OCI-LY3 (cell line): ENCODE data around the gene PIGT.

Experiments used
- H2AFZ ChIP-seq: fragments of 200-600, 300-600 bp; shearing (Covaris generic); 2 replicates; pipeline ENCODE4 v1.6.0; 2014; ENCODE audit warnings: antibody characterized with exemption, low read depth, low read length
- H3K27ac ChIP-seq: fragments of 200-600, 300-600 bp; sonication (generic); 2 replicates; pipeline ENCODE4 v1.5.1; 2014; ENCODE audit warnings: mild to moderate bottlenecking, low read length, moderate library complexity, mixed read lengths
- H3K27me3 ChIP-seq: fragments of 200-600, 300-600 bp; sonication (generic); 2 replicates; pipeline ENCODE4 v1.6.1; 2014; ENCODE audit warnings: low read depth, low read length, mixed read lengths
- H3K36me3 ChIP-seq: fragments of 200-600, 300-600 bp; sonication (generic); replicated peaks from 2 replicates; pipeline ENCODE3; 2014; ENCODE audit warnings: low read depth, low read length, mixed read lengths
- H3K4me1 ChIP-seq: fragments of 300-600, 200-600 bp; sonication (generic); 2 replicates; pipeline ENCODE4 v1.6.1; 2014; ENCODE audit warnings: low read length, mixed read lengths
- H3K4me2 ChIP-seq: fragments of 200-600, 300-600 bp; sonication (generic); 2 replicates; pipeline ENCODE4 v1.6.1; 2014; ENCODE audit warnings: low read length, mixed read lengths
- H3K4me3 ChIP-seq: fragments of 300-600, 200-600 bp; sonication (generic); 2 replicates; pipeline ENCODE4 v1.5.1; 2014; ENCODE audit warnings: antibody characterized with exemption, mild to moderate bottlenecking, low read length, moderate library complexity
- H3K79me2 ChIP-seq: fragments of 300-600, 200-600 bp; shearing (Covaris generic); 2 replicates; pipeline ENCODE4 v1.6.1; 2014; ENCODE audit warnings: mild to moderate bottlenecking, low read length, mixed read lengths
- H3K9ac ChIP-seq: fragments of 300-600, 200-600 bp; shearing (Covaris generic); 2 replicates; pipeline ENCODE4 v1.6.0; 2014; ENCODE audit warnings: mild to moderate bottlenecking, low read length, moderate library complexity
- H3K9me3 ChIP-seq: fragments of 200-600, 300-600 bp; shearing (Covaris generic); 2 replicates; pipeline ENCODE4 v1.6.1; 2014; ENCODE audit warnings: low read length, mixed read lengths; ENCODE audit not compliant: insufficient read depth
- H4K20me1 ChIP-seq: fragments of 200-600, 300-600 bp; sonication (generic); 2 replicates; pipeline ENCODE4 v1.6.1; 2016; ENCODE audit warnings: low read length, mixed read lengths; ENCODE audit not compliant: insufficient read depth
- CTCF ChIP-seq: fragments of 200-600, 300-600 bp; sonication (generic); IDR thresholded peaks from 2 replicates; pipeline ENCODE4 v1.5.1; 2014; ENCODE audit warnings: antibody characterized with exemption, low read length, low read depth
- EZH2phosphoT487 ChIP-seq: fragments of 200-600 bp; shearing (Covaris generic); IDR thresholded peaks from 2 replicates; pipeline ENCODE4 v1.6.1; 2018; ENCODE audit warnings: antibody characterized with exemption, mixed run types, low read depth

PIGT gene

GRCh38 chr20:45449528-45449927, 33.6 kb downstream of the PIGT start:
- Histone ChIP-seq H3K79me2 (no peaks in the 10 kb centered on the region), H3K4me3 (no peak overlapping the region), H3K27me3 (peaks cover 58% of the 10 kb centered on the region), H3K36me3 (no peaks in the 10 kb centered on the region), H3K4me2 (no peak overlapping the region), H4K20me1 (0 out of 2 replicates have a peak, but pooled peaks cover 5% of the 10 kb centered on the region), H3K9me3 (no peaks in the 10 kb centered on the region), H3K9ac (no peak overlapping the region), H3K4me1 (peaks cover 17% of the 10 kb centered on the region), H3K27ac (no peak overlapping the region), H2AFZ (no peak overlapping the region)
- TF ChIP-seq CTCF (no peak), EZH2phosphoT487 (no peak)

- H3K4me1 ChIP-seq: peaks cover 17% of the 10 kb centered on the region
- no peak for TF ChIP-seq EZH2phosphoT487
- peak; percentile 98 for TF ChIP-seq CTCF
- H2AFZ ChIP-seq: no peak overlapping the region
- no peak overlapping the region for H3K4me2 ChIP-seq
- H3K79me2 ChIP-seq: no peaks in the 10 kb centered on the region
- H3K9me3 ChIP-seq: no peaks in the 10 kb centered on the region
- no peak overlapping the region for H3K27ac ChIP-seq
- H3K9ac ChIP-seq: no peak overlapping the region
- no peak overlapping the region for H3K4me3 ChIP-seq
- peaks cover 54% of the 10 kb centered on the region for H3K27me3 ChIP-seq
- no peaks in the 10 kb centered on the region for H3K36me3 ChIP-seq
- H4K20me1 ChIP-seq: 0 out of 2 replicates have a peak, but pooled peaks cover 5% of the 10 kb centered on the region
These were observed 34.3 kb downstream of the PIGT start for GRCh38 chr20:45450097-45450818.

- no peak overlapping the region for H3K9ac ChIP-seq
- no peaks in the 10 kb centered on the region for H3K9me3 ChIP-seq
- no peaks in the 10 kb centered on the region for H3K36me3 ChIP-seq
- peaks cover 53% of the 10 kb centered on the region for H3K27me3 ChIP-seq
- H3K27ac ChIP-seq: no peak overlapping the region
- no peak overlapping the region for H2AFZ ChIP-seq
- 0 out of 2 replicates have a peak, but pooled peaks cover 5% of the 10 kb centered on the region for H4K20me1 ChIP-seq
- TF ChIP-seq CTCF: no peak
- TF ChIP-seq EZH2phosphoT487: no peak
- peak overlapping the region; percentile 51 for H3K4me2 ChIP-seq
- no peaks in the 10 kb centered on the region for H3K79me2 ChIP-seq
- peaks cover 17% of the 10 kb centered on the region for H3K4me1 ChIP-seq
- H3K4me3 ChIP-seq: no peak overlapping the region
These were observed 36.3 kb downstream of the PIGT start for GRCh38 chr20:45452238-45452637.

- Histone ChIP-seq H3K27me3 (peaks cover 52% of the 10 kb centered on the region), H3K79me2 (no peaks in the 10 kb centered on the region), H3K9ac (no peak overlapping the region), H3K4me3 (no peak overlapping the region), H2AFZ (no peak overlapping the region), H3K9me3 (no peaks in the 10 kb centered on the region), H3K36me3 (no peaks in the 10 kb centered on the region), H3K4me2 (no peak overlapping the region), H3K4me1 (peaks cover 17% of the 10 kb centered on the region), H3K27ac (no peak overlapping the region), H4K20me1 (0 out of 2 replicates have a peak, but pooled peaks cover 5% of the 10 kb centered on the region)
- no peak for TF ChIP-seq CTCF
- no peak for TF ChIP-seq EZH2phosphoT487
These were observed 37.1 kb downstream of the PIGT start for GRCh38 chr20:45452772-45453691.
